ENCODE results near the gene VCL.
"Not testable (repeated sequence)": the region's sequence is repeated elsewhere in the genome, so short reads cannot be mapped to it uniquely, and the experiment has no call there.

The VCL gene

DNA sequence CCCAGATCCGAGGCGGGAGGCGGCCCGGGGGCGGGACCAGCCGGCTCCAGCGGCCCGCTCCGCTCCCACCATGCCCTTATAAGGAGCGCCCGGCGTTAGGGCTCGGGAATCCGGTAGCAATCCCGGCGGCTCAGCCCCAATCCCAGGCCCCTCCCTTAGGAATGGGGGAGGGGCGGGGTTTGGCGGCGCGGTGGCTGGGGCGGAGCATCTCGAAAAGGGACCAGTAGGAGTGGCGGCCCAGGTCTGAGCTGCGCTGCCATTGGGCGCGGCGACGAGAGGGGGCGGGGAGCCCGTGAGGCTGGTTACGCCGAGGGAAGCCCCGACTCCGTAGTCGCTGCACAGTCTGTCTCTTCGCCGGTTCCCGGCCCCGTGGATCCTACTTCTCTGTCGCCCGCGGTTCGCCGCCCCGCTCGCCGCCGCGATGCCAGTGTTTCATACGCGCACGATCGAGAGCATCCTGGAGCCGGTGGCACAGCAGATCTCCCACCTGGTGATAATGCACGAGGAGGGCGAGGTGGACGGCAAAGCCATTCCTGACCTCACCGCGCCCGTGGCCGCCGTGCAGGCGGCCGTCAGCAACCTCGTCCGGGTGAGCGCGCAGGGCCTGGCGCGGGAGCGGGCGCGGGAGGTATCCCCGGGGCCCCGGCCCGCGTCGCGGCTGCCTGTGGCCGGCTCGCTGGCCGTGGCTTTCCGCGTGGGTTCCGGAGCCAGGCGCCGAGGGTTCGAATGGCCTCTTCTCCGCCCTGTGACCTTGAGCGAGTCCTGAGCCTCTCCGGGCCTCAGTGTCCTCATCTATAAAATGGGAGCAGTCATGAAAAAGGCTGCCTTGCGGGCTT lies at the start of gene VCL:
Gene VCL (plus strand): TSS at position 330 of the 836 bp plus-strand sequence. CDS start 92 bp downstream, at position 422.
- peak; percentile 89 for DNase-seq (ENCODE audit: low read depth)

DNA sequence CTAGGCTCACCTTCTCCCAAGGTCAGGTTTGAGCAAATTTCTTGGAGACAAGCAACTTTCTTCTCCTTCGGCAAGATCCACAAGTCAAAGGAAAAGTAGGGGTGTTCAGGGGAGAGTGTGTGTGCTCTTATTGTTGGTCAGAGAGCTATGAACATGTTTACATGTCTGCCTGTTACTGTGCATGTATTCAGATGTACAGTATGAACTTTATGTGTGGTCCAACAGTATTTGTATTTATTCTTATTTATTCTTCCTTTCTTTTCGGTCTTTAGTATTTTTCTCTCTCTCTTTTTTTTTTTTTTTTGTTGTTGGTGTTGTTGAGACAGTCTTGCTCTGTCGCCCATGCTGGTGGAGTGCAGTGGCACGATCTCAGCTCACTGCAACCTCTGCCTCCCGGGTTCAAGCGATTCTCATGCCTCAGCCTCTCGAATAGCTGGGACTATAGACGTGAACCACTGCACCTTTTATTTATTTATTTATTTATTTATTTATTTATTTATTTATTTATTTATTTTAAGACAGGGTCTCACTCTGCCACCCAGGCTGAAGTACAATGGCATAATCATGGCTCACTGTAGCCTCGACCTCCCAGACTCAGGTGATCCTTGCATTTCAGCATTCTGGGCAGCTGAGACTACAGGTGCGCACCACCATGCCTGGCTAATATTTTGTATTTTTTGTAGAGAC lies 48.8 kb upstream of the VCL start:
- DNase-seq (ENCODE audit: low read depth) = no peak

GRCh38 chr10:73950155-73950948 lies 47.6 kb upstream of the VCL start:
- no peak for DNase-seq (ENCODE audit: low read depth)

GRCh38 chr10:73953665-73954064 lies 44.3 kb upstream of the VCL start:
- DNase-seq (ENCODE audit: low read depth) = no peak

- DNase-seq (ENCODE audit: low read depth) = no peak
Observed at GRCh38 chr10:73954737-73955136, 43.2 kb upstream of the VCL start.

DNA sequence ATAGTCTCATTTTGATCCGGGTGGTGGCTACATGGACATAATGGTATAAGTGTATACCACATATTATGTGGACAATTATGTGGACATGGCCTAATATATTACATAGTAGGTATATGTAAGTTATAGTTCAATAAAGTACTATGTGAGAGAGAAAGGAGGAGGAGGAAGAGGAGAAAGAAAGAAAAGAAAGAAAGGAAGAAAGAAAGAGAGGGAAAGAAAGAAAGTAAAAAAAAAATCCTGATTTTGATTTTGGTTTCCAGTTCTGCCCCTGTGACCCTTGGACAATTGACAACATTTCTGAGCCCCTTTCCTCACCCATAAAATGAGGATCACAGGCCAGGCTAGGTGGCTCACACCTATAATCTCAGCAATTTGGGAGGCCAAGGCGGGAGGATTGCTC lies 42.2 kb upstream of the VCL start:
- DNase-seq (ENCODE audit: low read depth) = no peak

- no peak for DNase-seq (ENCODE audit: low read depth)
Observed at GRCh38 chr10:73956476-73957359, 41.2 kb upstream of the VCL start.

- DNase-seq (ENCODE audit: low read depth) = no peak
Observed at GRCh38 chr10:73959484-73960243, 38.3 kb upstream of the VCL start.

DNA sequence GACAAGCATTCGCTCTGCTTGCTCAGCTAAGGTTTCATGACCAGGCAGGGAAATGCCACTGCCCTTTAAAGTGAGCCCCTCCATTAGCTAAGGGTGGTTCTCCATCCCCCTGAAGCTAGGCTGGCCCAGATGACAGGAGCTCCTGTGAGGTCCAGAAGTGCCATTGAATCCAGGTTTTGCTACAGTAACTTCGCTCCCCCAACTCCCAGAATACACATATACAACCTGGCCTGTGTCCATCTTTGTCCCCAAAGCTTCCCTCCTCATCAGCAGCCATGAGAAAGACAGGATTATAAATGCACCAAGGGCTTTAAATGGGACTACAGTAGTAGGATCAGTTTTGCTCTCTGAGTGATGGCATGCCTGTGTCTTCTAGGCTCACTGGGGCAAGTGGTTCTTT lies 35.5 kb upstream of the VCL start:
- no peak for DNase-seq (ENCODE audit: low read depth)

GRCh38 chr10:73963533-73963932 lies 34.4 kb upstream of the VCL start:
- DNase-seq (ENCODE audit: low read depth) = not testable (repeated sequence)

DNA sequence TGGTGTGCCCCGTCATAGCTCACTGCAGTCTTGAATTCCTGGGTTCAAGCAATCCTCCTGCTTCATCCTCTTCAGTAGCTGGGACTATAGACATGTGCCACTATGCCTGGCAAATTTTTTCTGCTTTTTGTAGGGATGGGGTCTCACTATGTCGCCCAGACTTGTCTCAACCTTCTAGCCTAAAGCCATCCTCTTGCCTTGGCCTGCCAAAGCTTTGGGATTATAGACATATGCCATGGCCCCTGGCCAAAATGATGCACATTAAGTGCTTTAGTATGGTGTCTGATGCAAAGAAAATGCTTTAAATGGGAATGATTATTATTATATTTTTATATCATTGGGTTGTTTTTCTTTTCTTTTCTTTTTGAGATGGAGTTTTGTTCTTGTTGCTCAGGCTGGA lies 33.2 kb upstream of the VCL start:
- DNase-seq (ENCODE audit: low read depth) = no peak

- DNase-seq (ENCODE audit: low read depth) = not testable (repeated sequence)
Observed at GRCh38 chr10:73965267-73965889, 32.5 kb upstream of the VCL start.

- DNase-seq (ENCODE audit: low read depth) = no peak
Observed at GRCh38 chr10:73965890-73966768, 31.8 kb upstream of the VCL start.

GRCh38 chr10:73967022-73967429 lies 30.9 kb upstream of the VCL start:
- no peak for DNase-seq (ENCODE audit: low read depth)

DNA sequence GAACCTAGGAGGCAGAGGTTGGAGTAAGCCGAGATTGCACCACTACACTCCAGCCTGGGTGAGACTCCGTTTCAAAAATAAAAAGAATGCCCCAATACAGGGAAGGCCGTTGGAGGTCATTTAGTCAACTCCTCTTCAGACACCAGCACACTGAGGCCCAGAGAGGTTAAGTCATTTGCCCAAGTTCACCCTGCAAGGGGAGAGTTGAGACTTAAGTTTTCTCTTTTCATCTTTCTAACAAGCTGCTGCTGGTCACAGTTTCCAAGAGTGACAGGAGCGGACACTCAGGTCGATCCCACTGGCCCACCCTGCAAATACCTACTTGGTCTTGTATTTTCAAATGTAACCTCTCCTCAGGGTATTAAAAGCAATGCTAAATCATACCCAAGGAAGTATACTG lies 30.4 kb upstream of the VCL start:
- no peak for DNase-seq (ENCODE audit: low read depth)

GRCh38 chr10:73968098-73968521 lies 29.8 kb upstream of the VCL start:
- DNase-seq (ENCODE audit: low read depth) = no peak

DNA sequence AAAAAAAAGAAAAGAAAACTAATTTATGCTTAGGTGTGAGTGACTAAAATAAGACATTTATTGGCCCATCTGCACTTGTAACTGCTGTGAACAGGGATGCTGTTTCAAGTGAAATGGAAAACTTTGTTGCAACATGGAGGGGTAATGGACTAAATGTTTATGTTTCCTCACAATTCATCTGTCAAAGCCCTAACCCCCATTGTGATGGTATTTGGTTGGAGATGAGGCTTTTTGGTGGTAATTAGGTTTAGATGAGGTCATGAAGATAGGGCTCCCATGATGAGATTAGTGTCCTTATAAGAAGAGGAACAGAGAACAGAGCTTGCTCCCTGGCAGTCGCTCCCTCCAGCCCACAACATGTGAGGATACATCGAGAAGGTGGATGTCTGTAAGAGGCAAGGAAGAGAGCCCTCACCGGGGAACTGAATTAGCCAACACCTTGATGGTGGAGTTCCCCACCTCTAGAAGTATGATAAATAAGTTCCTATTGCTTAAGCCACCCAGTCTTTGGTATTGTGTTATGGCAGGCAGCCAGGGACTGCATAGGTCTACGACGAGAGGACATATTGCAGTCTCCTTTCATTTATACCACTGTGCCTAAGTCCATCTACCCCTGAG lies 28.6 kb upstream of the VCL start:
- no peak for DNase-seq (ENCODE audit: low read depth)

DNA sequence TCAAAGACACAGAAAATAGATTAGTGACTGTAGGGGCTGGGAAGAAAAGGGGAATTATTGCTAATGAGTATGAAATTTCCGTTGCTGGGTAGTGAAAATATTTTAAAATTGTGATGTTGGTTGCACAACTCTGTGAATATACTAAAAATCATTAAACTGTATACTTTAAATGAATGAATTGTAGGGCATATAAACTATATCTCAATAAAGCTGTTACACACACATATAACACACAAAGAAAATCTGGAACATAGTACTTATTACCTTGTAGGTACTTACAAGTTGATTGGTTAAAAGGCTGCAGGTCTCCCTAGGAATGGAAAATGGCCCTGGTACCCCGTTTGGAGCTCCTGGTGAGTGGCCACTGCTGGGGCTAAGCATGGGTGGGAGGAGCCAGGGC lies 27.1 kb upstream of the VCL start:
- DNase-seq (ENCODE audit: low read depth) = no peak

All from stimulated activated CD8-positive, alpha-beta memory T cell treated with anti-CD3 and anti-CD28 coated beads, Interleukin-15, amount 100 ng/mL, for 1 hour (primary cell).